Hepatocyte (in vitro differentiated cells): ENCODE results near the gene C4orf46. TPM values are rescaled to one million over a fixed set of nuclear protein-coding genes. Genes with fewer than 3 reads are reported as not detected.

Source experiments
- DNase-seq: peaks from one replicate; pipeline ENCODE4 v3.0.0-alpha.2; 2016; ENCODE audit warnings: low spot score
- H2AFZ ChIP-seq: fragments of 200-600 bp; sonication (generic); 2 replicates; pipeline ENCODE4 v1.6.0; 2016; ENCODE audit warnings: antibody characterized with exemption, mild to moderate bottlenecking
- H3K27ac ChIP-seq: fragments of 200-600 bp; sonication (generic); 2 replicates; pipeline ENCODE4 v1.5.1; 2016; ENCODE audit warnings: mild to moderate bottlenecking
- H3K27me3 ChIP-seq: fragments of 200-600 bp; sonication (generic); 2 replicates; pipeline ENCODE4 v1.6.1; 2016
- H3K36me3 ChIP-seq: fragments of 200-600 bp; sonication (generic); replicated peaks from 2 replicates; pipeline ENCODE4 v1.5.1; 2016; ENCODE audit warnings: low read depth; ENCODE audit not compliant: insufficient read depth
- H3K4me1 ChIP-seq: fragments of 200-600 bp; sonication (generic); 2 replicates; pipeline ENCODE4 v1.5.1; 2016; ENCODE audit warnings: mild to moderate bottlenecking, moderate library complexity; ENCODE audit not compliant: insufficient read depth
- H3K4me2 ChIP-seq: fragments of 200-600 bp; sonication (generic); 2 replicates; pipeline ENCODE4 v1.6.0; 2016
- H3K4me3 ChIP-seq: fragments of 200-600 bp; sonication (generic); 2 replicates; pipeline ENCODE4 v1.5.1; 2016; ENCODE audit warnings: mild to moderate bottlenecking
- H3K79me2 ChIP-seq: fragments of 200-600 bp; sonication (generic); 2 replicates; pipeline ENCODE4 v1.6.0; 2017; ENCODE audit warnings: mild to moderate bottlenecking
- H3K9me2 ChIP-seq: fragments of 200-600 bp; sonication (generic); replicated peaks from 2 replicates; pipeline ENCODE4 v1.6.0; 2017; ENCODE audit warnings: mild to moderate bottlenecking; ENCODE audit not compliant: insufficient read depth
- H3K9me3 ChIP-seq: fragments of 200-600 bp; sonication (generic); 2 replicates; pipeline ENCODE4 v1.5.1; 2016; ENCODE audit warnings: low read depth, mild to moderate bottlenecking
- H4K20me1 ChIP-seq: fragments of 200-600 bp; sonication (generic); 2 replicates; pipeline ENCODE4 v1.6.0; 2016; ENCODE audit warnings: mild to moderate bottlenecking; ENCODE audit not compliant: insufficient read depth, poor library complexity, severe bottlenecking
- EZH2 ChIP-seq: fragments of 200-600 bp; sonication (generic); IDR thresholded peaks from 2 replicates; pipeline ENCODE4 v1.6.1; 2016; ENCODE audit warnings: antibody characterized with exemption, mild to moderate bottlenecking, borderline replicate concordance
- EZH2phosphoT487 ChIP-seq: fragments of 200-600 bp; sonication (generic); IDR thresholded peaks from one replicate; pipeline ENCODE4 v1.6.1; 2018; ENCODE audit warnings: antibody characterized with exemption, mild to moderate bottlenecking, low read depth, moderate library complexity; ENCODE audit not compliant: unreplicated experiment, severe bottlenecking
- WGBS: methylation state at CpG from one replicate; pipeline ENCODE4 v1.1.6; 2016; ENCODE audit warnings: low lambda C conversion rate; ENCODE audit errors: missing lambda C conversion rate; 5-methylcytosine and 5-hydroxymethylcytosine counted together
- polyA plus RNA-seq: library from polyadenylated mRNA; unstranded; fragments of >200 nt; fragmentation: Nextera tagmentation; extraction: Ambion mirVana; gene quantifications from 2 replicates; pipeline ENCODE4 v1.2.1, GENCODE V29; 2016
- small RNA-seq: library from RNA; depleted of rRNA; stranded (forward); fragments of <200 nt; gene quantifications from one replicate; pipeline ENCODE3, GENCODE V24; 2014
- total RNA-seq: library from RNA; depleted of rRNA; stranded (reverse); fragments of >200 nt; gene quantifications from 2 replicates; pipeline ENCODE4 v1.2.3, GENCODE V29; 2014
- TF ChIP-seq, protein P1 (sequence below): fragments of 200-600 bp; sonication (generic); IDR thresholded peaks from 2 replicates; pipeline ENCODE4 v1.5.1; 2016; ENCODE audit warnings: antibody characterized with exemption, mild to moderate bottlenecking; ENCODE audit not compliant: poor library complexity

The C4orf46 gene
- total and polyA plus RNA-seq, 2 experiments from 2014 or later = 9.5 to 18.3 TPM

DNA sequence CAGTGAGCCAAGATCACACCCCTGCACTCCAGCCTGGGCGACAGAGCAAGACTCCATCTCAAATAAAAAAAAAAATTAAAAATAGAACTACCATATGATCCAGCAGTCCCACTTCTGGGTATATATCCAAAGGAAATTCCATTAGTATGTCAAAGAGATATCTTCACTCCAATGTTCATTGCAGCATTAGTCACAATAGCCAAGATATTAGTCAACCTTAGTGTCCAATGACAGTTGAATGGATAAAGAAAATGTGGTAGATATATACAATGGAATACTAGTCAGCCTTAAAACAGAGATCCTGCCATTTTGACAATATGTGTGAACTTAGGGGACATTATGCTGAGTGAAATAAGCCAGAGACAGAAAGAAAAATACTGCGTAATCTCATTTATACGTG lies 49.4 kb downstream of the C4orf46 start:
- Histone ChIP-seq H3K9me2 (no peaks in the 10 kb centered on the region), H3K79me2 (no peaks in the 10 kb centered on the region), H3K27ac (no peak overlapping the region), H3K4me1 (no peaks in the 10 kb centered on the region), H2AFZ (no peak overlapping the region), H3K27me3 (peaks cover 4% of the 10 kb centered on the region), H3K4me2 (no peak overlapping the region), H3K4me3 (no peak overlapping the region), H3K9me3 (no peaks in the 10 kb centered on the region), H3K36me3 (no peaks in the 10 kb centered on the region), H4K20me1 (no peaks in the 10 kb centered on the region)
- 95% methylated on average over 3 of the region's 3 CpGs for WGBS
- DNase-seq = no peak
- TF ChIP-seq EZH2phosphoT487 (no peak), EZH2 (no peak)
- TF ChIP-seq, protein P1, sequence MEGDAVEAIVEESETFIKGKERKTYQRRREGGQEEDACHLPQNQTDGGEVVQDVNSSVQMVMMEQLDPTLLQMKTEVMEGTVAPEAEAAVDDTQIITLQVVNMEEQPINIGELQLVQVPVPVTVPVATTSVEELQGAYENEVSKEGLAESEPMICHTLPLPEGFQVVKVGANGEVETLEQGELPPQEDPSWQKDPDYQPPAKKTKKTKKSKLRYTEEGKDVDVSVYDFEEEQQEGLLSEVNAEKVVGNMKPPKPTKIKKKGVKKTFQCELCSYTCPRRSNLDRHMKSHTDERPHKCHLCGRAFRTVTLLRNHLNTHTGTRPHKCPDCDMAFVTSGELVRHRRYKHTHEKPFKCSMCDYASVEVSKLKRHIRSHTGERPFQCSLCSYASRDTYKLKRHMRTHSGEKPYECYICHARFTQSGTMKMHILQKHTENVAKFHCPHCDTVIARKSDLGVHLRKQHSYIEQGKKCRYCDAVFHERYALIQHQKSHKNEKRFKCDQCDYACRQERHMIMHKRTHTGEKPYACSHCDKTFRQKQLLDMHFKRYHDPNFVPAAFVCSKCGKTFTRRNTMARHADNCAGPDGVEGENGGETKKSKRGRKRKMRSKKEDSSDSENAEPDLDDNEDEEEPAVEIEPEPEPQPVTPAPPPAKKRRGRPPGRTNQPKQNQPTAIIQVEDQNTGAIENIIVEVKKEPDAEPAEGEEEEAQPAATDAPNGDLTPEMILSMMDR = no peak

GRCh38 chr4:158621729-158622128 lies 50.0 kb downstream of the C4orf46 start:
- no peak overlapping the region for H3K4me3 ChIP-seq
- no peak overlapping the region for H2AFZ ChIP-seq
- TF ChIP-seq, protein P1 = no peak
- TF ChIP-seq EZH2 (no peak), EZH2phosphoT487 (no peak)
- no peaks in the 10 kb centered on the region for H3K79me2 ChIP-seq
- H3K9me3 ChIP-seq = no peaks in the 10 kb centered on the region
- no peak for DNase-seq
- H3K27ac ChIP-seq = no peak overlapping the region
- H3K9me2 ChIP-seq = no peaks in the 10 kb centered on the region
- no peaks in the 10 kb centered on the region for H3K36me3 ChIP-seq
- no peaks in the 10 kb centered on the region for H4K20me1 ChIP-seq
- H3K4me2 ChIP-seq = no peak overlapping the region
- H3K27me3 ChIP-seq = no peaks in the 10 kb centered on the region
- no peaks in the 10 kb centered on the region for H3K4me1 ChIP-seq
- 96% methylated on average over 4 of the region's 4 CpGs for WGBS

DNA sequence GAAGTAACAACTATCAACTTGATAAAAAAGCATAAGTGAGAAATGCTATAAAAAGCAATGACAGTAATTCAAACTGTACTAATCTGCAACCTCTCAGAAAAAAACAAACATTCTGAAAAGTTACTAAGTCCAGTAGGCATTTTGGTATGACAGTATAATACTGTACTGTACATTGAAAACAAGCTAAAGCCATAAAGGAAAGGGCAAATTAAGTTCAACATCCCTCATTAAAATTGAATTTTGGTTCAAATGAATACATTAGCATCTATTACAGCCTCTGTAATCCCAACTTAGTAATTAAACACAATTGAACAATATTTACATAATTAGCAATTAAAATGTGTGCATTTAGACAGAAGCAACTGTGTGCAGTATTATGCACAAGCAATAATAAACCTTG lies 53.7 kb downstream of the C4orf46 start:
- no peaks in the 10 kb centered on the region for H3K4me1 ChIP-seq

More for the DNA sequence above, 53.7 kb downstream of the C4orf46 start:
- H3K9me2 ChIP-seq = no peaks in the 10 kb centered on the region
- H4K20me1 ChIP-seq = no peaks in the 10 kb centered on the region
- no peak overlapping the region for H3K4me2 ChIP-seq
- no peaks in the 10 kb centered on the region for H3K36me3 ChIP-seq
- H3K79me2 ChIP-seq = no peaks in the 10 kb centered on the region
- H3K9me3 ChIP-seq = no peaks in the 10 kb centered on the region
- H3K27me3 ChIP-seq = no peaks in the 10 kb centered on the region
- TF ChIP-seq EZH2phosphoT487 = no peak
- no peak for TF ChIP-seq EZH2
- TF ChIP-seq, protein P1 = no peak
- DNase-seq = no peak
- H3K4me3 ChIP-seq = no peak overlapping the region
- H3K27ac ChIP-seq = no peak overlapping the region
- H2AFZ ChIP-seq = no peak overlapping the region

Small RNAs within 50 kb of the gene (small RNA-seq; reads per million reads assigned to genes)
- not detected for gene RF00012

Other genes starting within 250 kb of the C4orf46 start
- not detected in 2 replicates for gene RXFP1, start 150.0 kb downstream of the C4orf46 start, total RNA-seq
- not detected in 2 replicates for gene RXFP1, start 150.0 kb downstream of the C4orf46 start, polyA plus RNA-seq
- gene ETFDH, start 409 bp upstream of the C4orf46 start, total RNA-seq = 38.4 and 40.5 TPM in 2 replicates
- gene ETFDH, start 409 bp upstream of the C4orf46 start, polyA plus RNA-seq = 20.9 and 31.4 TPM in 2 replicates
- gene PPID, start 51.5 kb upstream of the C4orf46 start, total RNA-seq = 41.2 and 48.2 TPM in 2 replicates
- gene PPID, start 51.5 kb upstream of the C4orf46 start, polyA plus RNA-seq = 43.1 and 49.3 TPM in 2 replicates
- gene FNIP2, start 97.1 kb upstream of the C4orf46 start, total RNA-seq = 53.2 and 61.0 TPM in 2 replicates
- 20.8 and 23.4 TPM in 2 replicates for gene FNIP2, start 97.1 kb upstream of the C4orf46 start, polyA plus RNA-seq